ENCODE measurements around the gene METTL9.
"Not testable (repeated sequence)": the region's sequence is repeated elsewhere in the genome, so short reads cannot be mapped to it uniquely, and the experiment has no call there.

METTL9 gene

DNA sequence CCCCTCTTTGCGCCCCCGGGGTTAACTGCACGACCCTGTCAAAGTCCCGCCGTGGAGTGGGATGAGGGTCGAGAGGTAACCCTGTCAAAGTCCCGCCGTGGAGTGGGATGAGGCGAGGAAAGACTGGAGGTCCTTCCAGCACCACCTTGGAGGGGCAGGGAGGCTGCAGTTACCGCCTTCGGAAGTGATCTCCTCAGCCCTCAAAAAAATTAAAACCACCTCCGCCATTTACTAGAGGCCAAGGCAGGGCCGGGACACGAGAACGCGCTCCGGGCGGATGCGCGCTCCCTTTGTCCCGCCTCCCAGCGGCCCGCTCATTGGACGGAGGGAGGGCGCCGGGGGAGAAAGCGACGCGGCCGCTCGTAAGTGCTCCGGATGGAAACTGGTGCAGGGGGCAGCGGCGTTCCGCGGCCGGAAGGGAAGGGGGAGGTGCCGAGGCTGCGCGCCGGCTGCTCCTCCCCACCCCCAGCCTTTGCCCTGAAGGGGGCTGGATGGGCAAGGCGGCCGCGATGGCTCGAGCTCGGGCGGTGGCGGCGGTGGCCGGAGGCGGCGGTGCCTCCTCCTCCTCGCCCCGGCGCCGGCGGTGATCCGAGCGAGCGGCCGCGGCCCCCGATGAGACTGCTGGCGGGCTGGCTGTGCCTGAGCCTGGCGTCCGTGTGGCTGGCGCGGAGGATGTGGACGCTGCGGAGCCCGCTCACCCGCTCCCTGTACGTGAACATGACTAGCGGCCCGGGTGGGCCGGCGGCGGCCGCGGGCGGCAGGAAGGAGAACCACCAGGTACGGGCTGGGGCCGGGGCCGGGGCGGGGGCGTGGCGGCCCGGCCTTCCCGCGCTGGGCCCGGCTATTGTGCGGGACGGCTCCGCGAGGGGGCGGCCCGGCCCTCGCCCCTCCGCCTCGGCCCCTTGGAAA, at the start of gene METTL9:
Gene METTL9, plus strand, starts transcription at position 456 of the 909 bp plus-strand sequence. Its CDS starts 157 bp downstream, at position 613.
- DNase-seq (ENCODE audit: low read depth): peak; percentile 74

- DNase-seq (ENCODE audit: low read depth): not testable (repeated sequence)
Observed at GRCh38 chr16:21549975-21550374, 49.4 kb upstream of the METTL9 start.

DNA sequence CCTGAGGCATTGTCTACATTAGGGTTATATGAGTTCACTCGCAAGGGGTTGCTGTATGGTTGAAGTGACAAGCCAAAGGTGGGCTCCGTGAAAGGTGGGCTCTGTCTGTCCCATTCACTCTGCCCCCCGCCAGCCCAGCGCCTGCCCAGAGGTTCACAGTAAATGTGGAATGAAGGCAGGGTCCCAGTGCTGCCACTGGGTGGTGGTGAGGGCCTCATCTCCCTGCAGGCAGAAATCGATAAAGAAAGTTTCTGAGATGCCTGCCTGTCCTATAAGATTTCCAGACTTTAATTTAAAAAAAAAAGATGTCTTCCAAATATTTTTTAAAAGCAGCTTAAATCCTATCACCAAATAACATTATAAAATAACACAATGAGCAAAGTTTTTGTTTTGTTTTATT, 48.9 kb upstream of the METTL9 start:
- not testable (repeated sequence) for DNase-seq (ENCODE audit: low read depth)

GRCh38 chr16:21551076-21551475, 48.3 kb upstream of the METTL9 start:
- not testable (repeated sequence) for DNase-seq (ENCODE audit: low read depth)

DNA sequence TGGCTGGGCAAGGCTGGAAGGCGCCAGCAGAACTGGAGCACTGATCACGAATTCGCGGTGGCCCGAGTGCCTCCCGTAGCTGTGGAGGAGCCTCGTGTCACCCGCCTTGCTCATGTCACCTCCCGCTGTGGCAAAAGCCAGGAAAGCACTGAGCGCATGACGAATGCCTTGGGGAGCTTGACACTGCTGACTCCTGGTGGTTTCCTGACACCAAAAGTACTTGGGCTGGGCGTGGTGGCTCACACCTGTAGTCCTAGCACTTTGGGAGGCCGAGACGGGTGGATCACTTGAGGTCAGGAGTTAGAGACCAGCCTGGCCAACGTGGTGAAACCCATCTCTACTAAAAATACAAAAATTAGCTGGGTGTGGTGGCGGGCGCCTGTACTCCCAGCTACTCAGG, 47.8 kb upstream of the METTL9 start:
- not testable (repeated sequence) for DNase-seq (ENCODE audit: low read depth)

- DNase-seq (ENCODE audit: low read depth): not testable (repeated sequence)
Observed at GRCh38 chr16:21553481-21554296, 45.7 kb upstream of the METTL9 start.

DNA sequence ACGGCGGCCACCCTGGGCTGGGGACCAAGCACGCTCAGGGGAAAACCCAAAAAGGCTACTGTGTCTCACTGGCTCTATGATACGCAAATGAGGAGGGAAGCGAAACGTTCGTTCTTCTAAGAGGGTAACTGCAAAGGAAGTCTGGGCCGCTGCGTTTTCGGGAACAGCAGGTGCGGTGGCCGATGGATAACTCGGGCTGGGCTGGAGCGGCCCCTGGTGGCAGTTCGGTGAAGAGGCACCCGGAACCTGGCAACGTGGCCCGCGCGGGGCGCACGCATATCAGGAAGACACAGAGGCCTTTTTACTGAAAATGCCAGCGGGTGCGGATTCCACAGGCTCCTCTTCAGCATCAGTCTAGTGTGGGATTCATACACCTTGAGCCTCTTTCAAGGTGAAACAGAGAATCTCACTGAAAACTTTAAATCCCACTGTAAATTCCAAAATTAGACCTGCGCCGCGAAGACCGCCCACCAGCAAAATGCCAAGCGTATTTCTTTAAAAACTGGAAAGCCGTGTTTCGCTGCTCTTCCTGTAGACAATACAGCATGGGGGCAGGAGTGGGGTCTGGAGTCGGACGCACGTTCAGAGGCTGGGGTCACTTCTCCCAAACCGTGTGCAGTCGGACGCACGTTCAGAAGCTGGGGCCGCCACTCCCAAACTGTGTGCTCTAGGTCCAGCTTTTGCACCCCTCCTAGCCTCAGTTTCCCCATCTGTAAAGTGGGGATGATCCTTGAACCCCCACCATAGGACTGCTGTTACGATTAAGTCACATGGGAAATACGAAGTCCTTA, 44.4 kb upstream of the METTL9 start:
- no peak for DNase-seq (ENCODE audit: low read depth)

DNA sequence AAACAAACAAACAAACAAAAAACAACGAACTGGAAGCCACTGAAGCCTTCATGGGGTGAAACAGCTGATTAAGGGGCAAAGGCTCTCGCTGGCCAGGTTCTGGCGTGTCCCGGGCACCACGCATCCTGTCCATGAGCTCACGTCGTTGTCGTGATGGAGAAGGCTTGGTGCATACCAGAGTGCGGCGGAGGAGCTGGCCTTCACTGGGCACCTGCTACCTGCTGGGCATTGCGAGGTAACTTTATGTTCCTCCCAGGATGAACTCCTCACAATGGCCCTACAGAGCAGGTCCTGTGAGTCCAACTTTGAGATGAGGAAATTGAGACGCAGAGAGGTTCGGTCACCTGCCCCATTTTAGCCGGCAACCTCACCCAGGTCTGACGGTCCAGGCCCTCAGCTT, 43.8 kb upstream of the METTL9 start:
- not testable (repeated sequence) for DNase-seq (ENCODE audit: low read depth)

GRCh38 chr16:21556026-21556595, 43.3 kb upstream of the METTL9 start:
- DNase-seq (ENCODE audit: low read depth): not testable (repeated sequence)

DNA sequence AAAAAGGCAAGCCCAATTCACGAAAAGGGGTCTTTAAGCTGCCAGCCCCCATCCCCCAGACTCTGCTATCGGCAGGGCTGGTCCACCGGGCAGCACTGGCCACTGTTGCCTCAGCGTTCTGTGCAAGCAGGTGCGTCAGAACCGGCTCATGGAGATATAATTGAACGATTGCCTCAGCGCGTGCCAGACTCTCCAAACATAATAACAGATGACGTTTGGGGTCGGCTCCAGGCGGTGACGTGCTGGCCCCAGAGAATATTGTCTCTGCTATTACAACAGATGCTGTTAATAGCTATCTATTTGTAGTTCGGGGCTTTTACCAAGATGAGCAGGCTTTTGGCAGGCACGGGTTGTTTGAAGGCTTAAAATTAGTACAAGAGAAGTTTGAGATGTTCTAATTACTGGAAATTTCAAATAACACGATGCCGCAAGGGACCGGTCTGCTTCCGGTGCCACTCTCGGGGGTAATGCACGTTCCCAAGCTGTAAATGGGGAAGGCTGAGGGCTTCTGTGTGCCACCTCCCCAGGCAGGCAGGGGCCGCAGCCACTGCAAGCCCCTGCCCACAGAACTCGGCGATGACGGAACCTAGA, 42.6 kb upstream of the METTL9 start:
- DNase-seq (ENCODE audit: low read depth): peak; percentile 62

DNA sequence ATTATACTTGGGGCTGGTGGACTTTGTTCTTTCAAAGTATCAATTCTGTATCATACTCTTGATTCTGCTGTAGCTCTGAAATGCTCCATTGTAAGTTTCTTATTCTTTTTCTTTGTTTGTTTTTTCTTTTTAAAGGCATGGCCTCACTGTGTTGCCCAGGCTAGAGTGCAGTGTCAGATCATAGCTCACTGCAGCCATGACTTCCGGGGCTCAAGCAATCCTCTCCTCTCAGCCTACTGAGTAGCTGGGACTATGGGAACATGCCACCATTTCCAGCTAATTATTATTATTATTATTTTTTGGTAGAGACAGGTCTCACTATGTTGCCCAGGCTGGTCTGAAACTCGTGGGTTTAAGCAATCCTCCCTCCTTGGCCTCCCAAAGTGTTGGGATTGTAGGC, 38.9 kb upstream of the METTL9 start:
- DNase-seq (ENCODE audit: low read depth): no peak

- DNase-seq (ENCODE audit: low read depth): no peak
Observed at GRCh38 chr16:21563676-21564075, 35.7 kb upstream of the METTL9 start.

DNA sequence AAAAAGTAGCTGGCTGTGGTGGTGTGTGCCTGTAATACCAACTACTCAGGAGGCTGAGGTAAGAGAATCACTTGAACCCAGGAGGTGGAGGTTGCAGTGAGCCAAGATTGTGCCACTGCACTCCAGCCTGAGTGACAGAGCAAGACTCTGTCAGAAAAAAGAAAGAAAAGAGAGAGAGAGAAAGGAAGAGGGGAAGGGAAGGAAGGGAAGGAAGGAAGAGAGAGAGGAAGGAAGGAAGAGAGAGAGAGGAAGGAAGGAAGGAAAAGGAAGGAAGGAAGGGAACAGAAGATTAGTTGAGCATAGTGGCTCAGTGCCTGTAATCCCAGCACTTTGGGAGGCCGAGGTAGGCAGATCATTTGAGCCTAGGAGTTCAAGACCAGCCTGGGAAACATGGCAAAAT, 35.0 kb upstream of the METTL9 start:
- not testable (repeated sequence) for DNase-seq (ENCODE audit: low read depth)

- no peak for DNase-seq (ENCODE audit: low read depth)
Observed at GRCh38 chr16:21565507-21565860, 33.9 kb upstream of the METTL9 start.

DNA sequence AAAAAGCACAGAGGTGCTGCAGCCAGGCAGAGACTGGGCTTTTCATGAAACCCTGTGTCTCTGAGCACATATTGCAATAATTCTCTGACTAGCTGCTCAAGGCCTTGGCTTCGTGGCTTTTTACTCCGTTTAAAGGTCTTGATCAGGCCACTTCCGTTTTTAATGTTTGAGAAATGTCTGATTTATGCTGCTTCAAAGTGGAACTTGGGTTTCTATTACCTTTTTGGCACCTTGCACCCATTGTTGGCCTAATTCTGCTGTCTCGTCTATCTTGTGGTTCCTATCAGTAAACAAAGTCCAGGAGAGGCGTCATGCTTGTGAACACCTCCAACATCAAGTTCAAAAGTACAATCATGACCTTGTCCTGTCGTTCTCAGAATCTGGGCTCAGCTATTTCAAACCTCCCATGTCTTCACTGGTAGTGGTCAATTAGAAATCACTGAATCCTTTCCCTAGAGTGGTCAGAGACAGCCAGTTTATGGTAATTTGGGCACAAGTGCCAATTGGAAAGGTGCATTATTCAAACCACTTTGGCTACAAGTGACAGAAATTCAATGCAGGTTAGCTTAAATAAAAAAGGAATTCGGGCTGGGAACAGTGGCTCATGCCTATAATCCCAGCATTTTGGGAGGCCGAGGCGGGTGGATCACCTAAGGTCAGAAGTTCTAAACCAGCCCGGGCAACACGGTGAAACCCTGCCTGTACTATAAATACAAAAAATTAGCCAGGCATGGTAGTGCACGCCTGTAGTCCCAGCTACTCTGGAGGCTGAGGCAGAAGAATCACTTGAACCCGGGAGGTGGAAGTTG, 33.3 kb upstream of the METTL9 start:
- no peak for DNase-seq (ENCODE audit: low read depth)

DNA sequence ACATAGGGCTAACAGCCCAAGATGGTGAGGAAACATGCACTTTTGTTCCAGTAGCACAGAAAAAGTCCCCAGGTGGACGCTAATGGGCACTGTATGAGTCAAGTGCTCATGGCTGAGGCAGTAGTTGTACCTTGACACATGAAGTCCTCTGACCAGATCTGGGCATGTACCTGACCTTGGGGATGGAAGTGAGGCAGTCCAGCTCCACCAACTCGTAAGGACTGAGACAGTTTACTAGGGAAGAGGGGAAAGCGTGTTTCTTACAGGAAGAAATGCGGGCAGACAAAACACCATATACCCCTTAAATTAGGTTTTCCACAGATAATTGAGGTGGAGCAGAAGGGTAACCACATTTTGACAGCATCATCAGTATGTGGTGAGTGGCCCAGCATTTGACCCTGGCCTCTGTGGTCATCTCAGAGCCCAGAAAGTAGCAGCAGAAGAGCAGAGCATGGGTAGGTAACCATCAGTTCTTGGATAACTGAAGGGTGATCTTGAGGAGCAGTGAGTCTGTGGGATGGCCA, 32.4 kb upstream of the METTL9 start:
- no peak for DNase-seq (ENCODE audit: low read depth)

DNA sequence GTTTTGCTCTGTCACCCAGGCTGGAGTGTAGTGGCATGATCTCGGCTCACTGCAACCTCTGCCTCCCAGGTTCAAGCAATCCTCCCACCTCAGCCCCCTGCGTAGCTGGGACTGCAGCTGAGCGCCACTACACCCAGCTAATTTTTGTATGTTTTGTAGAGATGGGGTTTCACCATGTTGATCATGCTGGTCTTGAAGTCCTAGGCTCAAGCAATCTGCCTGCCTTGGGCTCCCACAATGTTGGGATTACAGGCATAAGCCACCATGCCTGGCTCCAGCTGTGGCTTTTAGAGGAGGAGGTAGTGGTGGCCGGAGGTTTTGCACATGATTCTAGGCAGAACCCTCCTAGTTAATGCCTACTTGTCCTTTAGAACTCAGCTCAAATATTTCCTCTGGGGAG, 31.9 kb upstream of the METTL9 start:
- DNase-seq (ENCODE audit: low read depth): not testable (repeated sequence)

- no peak for DNase-seq (ENCODE audit: low read depth)
Observed at GRCh38 chr16:21568502-21569189, 30.7 kb upstream of the METTL9 start.

GRCh38 chr16:21570676-21571017, 28.7 kb upstream of the METTL9 start:
- DNase-seq (ENCODE audit: low read depth): no peak

DNA sequence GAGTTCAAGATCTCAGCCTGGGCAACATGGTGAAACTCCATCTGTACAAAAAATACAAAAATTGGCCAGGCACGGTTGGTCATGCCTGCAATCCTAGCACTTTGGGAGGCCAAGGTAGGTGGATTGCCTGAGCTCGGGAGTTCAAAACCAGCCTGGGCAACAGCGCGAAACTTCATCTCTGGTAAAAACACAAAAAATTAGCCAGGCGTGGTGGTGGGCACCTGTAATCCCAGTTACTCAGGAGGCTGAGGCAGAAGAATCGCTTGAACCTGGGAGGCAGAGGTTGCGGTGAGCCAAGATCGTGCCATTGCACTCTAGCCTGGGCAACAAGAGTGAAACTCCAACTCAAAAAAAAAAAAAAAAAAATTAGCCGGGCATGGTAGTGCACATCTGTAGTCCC, 25.9 kb upstream of the METTL9 start:
- DNase-seq (ENCODE audit: low read depth): not testable (repeated sequence)

Data from GM04503 (cell line).